Choroid plexus epithelial cell (primary cell): ENCODE data around the gene HAUS7.

Experiments used
- DNase-seq: peaks from one replicate; pipeline ENCODE4 v3.0.0-alpha.2; 2010; ENCODE audit warnings: low read depth
- H3K4me3 ChIP-seq: 2 replicates; pipeline ENCODE4 v1.5.1; 2011; ENCODE audit warnings: low read depth, mild to moderate bottlenecking, control low read depth, low read length, moderate library complexity
- TF ChIP-seq, protein P1 (sequence below): conservative IDR thresholded peaks from 2 replicates; pipeline ENCODE4 v1.5.1; 2011; ENCODE audit warnings: low read depth, mild to moderate bottlenecking, control low read depth, inconsistent platforms, low read length, moderate library complexity

HAUS7 gene

DNA sequence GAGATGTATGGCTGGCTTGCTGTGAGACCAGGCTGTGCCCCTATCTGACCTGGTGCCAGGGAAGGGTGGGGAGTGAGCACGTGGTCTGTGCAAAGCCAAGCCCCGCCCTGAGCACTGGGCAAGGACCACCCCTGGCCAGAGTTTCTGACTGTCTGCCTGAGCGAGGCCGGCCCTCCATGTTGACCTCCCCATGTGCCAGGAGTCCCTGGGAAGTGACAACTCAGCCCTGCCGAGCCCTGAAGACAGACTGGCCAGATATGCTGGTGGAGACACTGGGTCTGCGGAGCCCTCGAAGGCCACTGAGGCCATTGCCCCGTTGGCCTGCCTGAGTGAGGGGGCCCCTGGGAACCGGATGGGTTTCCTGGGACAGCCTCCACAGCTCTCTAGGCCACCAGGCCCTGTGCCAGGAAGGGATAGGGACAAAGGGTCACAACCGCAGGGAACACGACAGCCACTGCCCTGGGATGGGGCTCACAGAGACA, 17.3 kb upstream of the HAUS7 start:
- TF ChIP-seq, protein P1, sequence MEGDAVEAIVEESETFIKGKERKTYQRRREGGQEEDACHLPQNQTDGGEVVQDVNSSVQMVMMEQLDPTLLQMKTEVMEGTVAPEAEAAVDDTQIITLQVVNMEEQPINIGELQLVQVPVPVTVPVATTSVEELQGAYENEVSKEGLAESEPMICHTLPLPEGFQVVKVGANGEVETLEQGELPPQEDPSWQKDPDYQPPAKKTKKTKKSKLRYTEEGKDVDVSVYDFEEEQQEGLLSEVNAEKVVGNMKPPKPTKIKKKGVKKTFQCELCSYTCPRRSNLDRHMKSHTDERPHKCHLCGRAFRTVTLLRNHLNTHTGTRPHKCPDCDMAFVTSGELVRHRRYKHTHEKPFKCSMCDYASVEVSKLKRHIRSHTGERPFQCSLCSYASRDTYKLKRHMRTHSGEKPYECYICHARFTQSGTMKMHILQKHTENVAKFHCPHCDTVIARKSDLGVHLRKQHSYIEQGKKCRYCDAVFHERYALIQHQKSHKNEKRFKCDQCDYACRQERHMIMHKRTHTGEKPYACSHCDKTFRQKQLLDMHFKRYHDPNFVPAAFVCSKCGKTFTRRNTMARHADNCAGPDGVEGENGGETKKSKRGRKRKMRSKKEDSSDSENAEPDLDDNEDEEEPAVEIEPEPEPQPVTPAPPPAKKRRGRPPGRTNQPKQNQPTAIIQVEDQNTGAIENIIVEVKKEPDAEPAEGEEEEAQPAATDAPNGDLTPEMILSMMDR, result no peak
- no peak overlapping the region for H3K4me3 ChIP-seq
- DNase-seq, result no peak

DNA sequence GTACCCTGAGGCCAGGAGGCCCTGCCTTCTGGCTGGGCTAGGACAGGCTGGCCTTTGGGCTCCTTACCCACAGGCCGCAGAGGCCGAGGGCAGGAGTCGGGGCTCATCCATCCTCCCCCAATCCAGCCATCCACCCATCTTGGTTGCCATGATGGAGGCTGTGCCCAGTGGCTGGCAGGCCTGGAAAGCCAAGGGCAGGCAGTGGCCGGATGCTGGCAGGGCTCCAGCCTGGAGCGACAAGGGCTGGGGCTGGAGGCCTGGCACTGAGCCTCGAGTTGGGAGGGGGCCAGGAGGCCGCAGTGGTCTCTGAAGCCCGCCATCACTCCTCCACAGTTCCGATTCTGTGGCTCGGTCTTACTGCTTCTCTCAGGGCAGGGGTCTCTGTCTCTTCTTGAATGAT, 15.8 kb upstream of the HAUS7 start:
- TF ChIP-seq, protein P1, result no peak
- H3K4me3 ChIP-seq, result no peak overlapping the region
- no peak for DNase-seq

DNA sequence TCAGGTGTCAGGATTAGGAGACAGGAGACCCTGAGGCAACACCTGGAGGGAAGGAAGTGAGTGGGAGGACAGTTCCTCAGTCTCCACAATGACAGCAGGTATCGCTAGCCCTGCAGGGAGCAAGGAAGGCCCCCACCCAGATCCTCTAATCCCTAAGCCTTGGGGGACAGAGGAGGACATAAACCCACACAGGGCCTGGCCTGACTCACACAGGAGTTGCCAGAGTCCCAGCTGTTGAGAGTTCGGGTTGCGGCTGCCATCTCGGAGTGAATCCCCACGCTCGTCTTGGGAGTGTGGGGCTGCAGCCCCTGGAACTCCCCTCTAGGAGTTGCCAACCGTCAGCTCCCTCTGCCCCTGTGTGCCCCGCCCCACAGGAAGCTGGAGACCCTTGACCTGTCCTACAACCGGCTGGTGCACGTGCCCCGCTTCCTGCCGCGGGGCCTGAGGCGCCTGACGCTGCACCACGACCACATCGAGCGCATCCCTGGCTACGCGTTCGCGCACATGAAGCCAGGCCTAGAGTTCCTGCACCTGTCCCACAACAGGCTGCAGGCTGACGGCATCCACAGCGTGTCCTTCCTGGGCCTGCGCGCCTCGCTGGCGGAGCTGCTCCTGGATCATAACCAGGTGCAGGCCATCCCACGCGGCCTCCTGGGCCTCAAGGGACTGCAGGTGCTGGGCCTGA, 15.2 kb upstream of the HAUS7 start:
- DNase-seq, result no peak
- no peak overlapping the region for H3K4me3 ChIP-seq
- TF ChIP-seq, protein P1, result no peak

DNA sequence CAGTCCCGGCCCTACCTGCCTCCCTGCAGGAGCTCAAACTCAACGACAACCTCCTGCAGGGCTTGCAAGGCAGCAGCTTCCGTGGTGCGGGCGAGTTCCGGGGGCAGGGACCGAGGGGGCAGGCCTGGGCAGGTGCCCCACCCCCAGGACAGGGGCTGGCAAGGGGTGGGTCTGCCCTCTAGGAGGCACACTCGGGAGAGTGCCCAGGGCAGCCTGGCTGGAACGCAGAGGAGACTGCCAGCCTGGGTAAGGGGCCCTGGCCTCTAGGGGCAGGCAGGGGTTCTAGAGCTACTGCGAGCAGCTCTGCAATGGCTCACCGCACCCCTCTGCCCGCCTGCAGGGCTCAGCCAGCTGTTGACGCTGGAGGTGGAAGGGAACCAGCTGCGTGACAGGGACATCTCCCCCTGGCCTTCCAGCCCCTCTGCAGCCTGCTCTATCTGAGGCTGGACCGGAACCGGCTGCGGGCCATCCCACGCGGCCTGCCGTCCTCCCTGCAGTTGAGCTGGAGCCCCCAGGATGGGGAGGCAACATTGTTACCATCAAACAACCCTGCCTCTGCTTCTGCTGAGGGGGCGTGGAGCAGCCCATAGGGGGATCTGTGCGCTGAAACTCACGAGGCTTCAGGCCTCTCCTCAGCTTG, 12.1 kb upstream of the HAUS7 start:
- no peak overlapping the region for H3K4me3 ChIP-seq
- no peak for DNase-seq
- TF ChIP-seq, protein P1, result no peak

DNA sequence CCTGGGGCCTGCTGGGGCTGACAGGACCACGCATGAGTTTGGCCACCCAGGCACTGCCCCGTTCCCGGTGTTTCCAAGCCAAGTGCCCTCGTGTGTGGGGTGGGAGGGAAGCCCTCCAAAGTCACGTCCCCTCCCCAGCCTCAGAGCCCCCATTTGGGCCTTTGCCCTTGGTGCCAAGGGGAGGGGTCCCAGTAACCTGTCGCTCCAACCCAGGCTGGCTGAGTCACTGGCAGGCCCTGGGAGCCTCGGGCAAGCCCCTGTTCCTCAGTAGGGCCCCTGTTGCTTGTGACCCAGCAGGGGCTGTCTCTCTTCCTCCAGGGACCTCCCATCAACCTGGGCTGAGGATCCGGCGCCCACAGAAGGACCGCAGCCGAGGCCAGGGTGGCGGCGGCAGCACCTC, 10.7 kb upstream of the HAUS7 start:
- TF ChIP-seq, protein P1, result no peak
- no peak for DNase-seq
- no peak overlapping the region for H3K4me3 ChIP-seq

DNA sequence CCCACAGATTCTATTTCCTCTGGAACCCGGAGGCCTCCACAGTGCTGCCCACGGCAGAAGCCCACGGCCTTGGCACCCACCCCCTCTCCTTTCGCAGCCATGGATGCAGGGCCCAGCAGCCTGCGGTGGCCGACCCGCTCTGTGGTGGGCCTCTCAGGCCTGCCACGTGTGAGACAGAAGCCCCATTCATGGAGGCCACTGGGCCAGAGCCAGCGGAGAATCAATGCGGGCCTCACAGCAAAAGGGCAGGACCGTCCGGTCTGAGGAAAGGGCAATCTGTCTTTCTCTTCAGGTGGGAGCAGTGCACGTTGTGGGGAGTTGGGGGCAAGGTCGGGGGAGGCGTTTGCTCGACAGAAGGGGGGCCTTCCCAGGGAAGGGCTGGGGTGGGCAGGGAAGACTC, 8.4 kb upstream of the HAUS7 start:
- TF ChIP-seq, protein P1, result no peak
- no peak overlapping the region for H3K4me3 ChIP-seq
- no peak for DNase-seq

DNA sequence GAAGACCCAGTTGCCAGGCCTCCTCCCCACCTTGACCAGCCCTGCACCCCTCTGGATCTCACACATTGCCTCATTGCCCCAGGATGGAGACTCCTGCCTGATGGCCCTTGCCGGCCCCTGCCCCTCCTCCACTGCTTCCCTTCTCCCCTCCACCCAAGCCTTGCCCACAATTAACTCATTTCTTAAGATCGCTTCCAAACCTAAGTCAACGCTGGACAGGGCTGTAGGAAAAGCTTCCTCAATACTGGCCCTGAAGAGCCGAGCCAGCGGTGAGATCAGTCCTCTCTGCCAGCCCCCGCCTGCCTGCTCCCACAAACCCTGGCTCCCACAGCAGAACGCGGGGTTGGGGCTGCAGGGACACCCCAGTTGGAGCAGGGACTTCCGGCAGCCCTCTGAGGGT, 7.5 kb upstream of the HAUS7 start:
- DNase-seq, result no peak
- no peak overlapping the region for H3K4me3 ChIP-seq
- TF ChIP-seq, protein P1, result no peak
